Endothelial cell of umbilical vein (primary cell): ENCODE measurements around the gene RPLP2.
A peak's percentile ranks its signal among the peaks of the same experiment; 100 is the strongest.

Source experiments
- CTCF ChIP-seq, 2 donors: IDR thresholded peaks; 1 replicate in 1 of 2; 2 replicates in 1 of 2; pipeline ENCODE4 v1.5.1; 2011; ENCODE audit warnings: low read length in 2 of 2, mild to moderate bottlenecking in 2 of 2, moderate library complexity in 2 of 2, control low read depth in 1 of 2, inconsistent platforms in 1 of 2, low read depth in 1 of 2; ENCODE audit not compliant: insufficient read depth in 1 of 2; ENCODE audit errors: extremely low read depth in 1 of 2
- JUN ChIP-seq: IDR thresholded peaks from 2 replicates; pipeline ENCODE4 v1.6.1; 2011; ENCODE audit warnings: borderline replicate concordance, low read depth; ENCODE audit not compliant: insufficient read length, insufficient read depth
- MAX ChIP-seq: IDR thresholded peaks from 2 replicates; pipeline ENCODE4 v1.6.1; 2011; ENCODE audit not compliant: insufficient read depth, insufficient read length
- POLR2A ChIP-seq: IDR thresholded peaks from 2 replicates; pipeline ENCODE4 v1.6.1; 2012; ENCODE audit warnings: low read depth, mild to moderate bottlenecking, control low read depth, low read length

GRCh38 chr11:827146-827896 is 17.6 kb downstream of the RPLP2 start:
- peak; percentile 5 for TF ChIP-seq POLR2A
- TF ChIP-seq MAX = no peak
- TF ChIP-seq CTCF (IDR thresholded peaks at IDR 0.05; ENCODE audit: extremely low read depth in 1 of 2, insufficient read depth in 1 of 2, low read depth in 1 of 2, low read length in 2 of 2) = no peak
- no peak for TF ChIP-seq JUN
